Osteocyte (in vitro differentiated cells): ENCODE results near the gene UVSSA. TPM values are rescaled to one million over a fixed set of nuclear protein-coding genes. Genes with fewer than 3 reads are reported as not detected.

Experiments
- DNase-seq: peaks from one replicate; pipeline ENCODE4 v3.0.0; 2021; ENCODE audit warnings: mixed read lengths; ENCODE audit not compliant: unreplicated experiment; ENCODE audit errors: extremely low spot score
- H3K27ac Mint-ChIP-seq: one replicate; pipeline ENCODE4 v1.8.0; 2021; ENCODE audit warnings: mild to moderate bottlenecking, mixed read lengths; ENCODE audit not compliant: unreplicated experiment
- H3K27me3 Mint-ChIP-seq: one replicate; pipeline ENCODE4 v1.8.0; 2021; ENCODE audit warnings: mixed read lengths; ENCODE audit not compliant: unreplicated experiment
- H3K36me3 Mint-ChIP-seq: one replicate; pipeline ENCODE4 v1.8.0; 2021; ENCODE audit warnings: mixed read lengths; ENCODE audit not compliant: unreplicated experiment
- H3K4me1 Mint-ChIP-seq: one replicate; pipeline ENCODE4 v1.8.0; 2021; ENCODE audit warnings: mixed read lengths; ENCODE audit not compliant: unreplicated experiment
- H3K4me3 Mint-ChIP-seq: one replicate; pipeline ENCODE4 v1.8.0; 2021; ENCODE audit warnings: mild to moderate bottlenecking, moderate library complexity, mixed read lengths; ENCODE audit not compliant: unreplicated experiment
- H3K9me3 Mint-ChIP-seq: one replicate; pipeline ENCODE4 v1.8.0; 2021; ENCODE audit warnings: mixed read lengths; ENCODE audit not compliant: unreplicated experiment
- total RNA-seq: library from RNA; stranded (reverse); gene quantifications from 2 replicates; pipeline ENCODE4 v1.2.1, GENCODE V29; 2021
- TF ChIP-seq, protein P1 (sequence below): fragments of 200-600 bp; sonication (generic); IDR thresholded peaks from 2 replicates; pipeline ENCODE4 v1.5.0; 2021; ENCODE audit warnings: antibody characterized with exemption, mild to moderate bottlenecking, moderate library complexity

The UVSSA gene
- total RNA-seq, 1 donor from 2014 or later, result 26.7 TPM

DNA sequence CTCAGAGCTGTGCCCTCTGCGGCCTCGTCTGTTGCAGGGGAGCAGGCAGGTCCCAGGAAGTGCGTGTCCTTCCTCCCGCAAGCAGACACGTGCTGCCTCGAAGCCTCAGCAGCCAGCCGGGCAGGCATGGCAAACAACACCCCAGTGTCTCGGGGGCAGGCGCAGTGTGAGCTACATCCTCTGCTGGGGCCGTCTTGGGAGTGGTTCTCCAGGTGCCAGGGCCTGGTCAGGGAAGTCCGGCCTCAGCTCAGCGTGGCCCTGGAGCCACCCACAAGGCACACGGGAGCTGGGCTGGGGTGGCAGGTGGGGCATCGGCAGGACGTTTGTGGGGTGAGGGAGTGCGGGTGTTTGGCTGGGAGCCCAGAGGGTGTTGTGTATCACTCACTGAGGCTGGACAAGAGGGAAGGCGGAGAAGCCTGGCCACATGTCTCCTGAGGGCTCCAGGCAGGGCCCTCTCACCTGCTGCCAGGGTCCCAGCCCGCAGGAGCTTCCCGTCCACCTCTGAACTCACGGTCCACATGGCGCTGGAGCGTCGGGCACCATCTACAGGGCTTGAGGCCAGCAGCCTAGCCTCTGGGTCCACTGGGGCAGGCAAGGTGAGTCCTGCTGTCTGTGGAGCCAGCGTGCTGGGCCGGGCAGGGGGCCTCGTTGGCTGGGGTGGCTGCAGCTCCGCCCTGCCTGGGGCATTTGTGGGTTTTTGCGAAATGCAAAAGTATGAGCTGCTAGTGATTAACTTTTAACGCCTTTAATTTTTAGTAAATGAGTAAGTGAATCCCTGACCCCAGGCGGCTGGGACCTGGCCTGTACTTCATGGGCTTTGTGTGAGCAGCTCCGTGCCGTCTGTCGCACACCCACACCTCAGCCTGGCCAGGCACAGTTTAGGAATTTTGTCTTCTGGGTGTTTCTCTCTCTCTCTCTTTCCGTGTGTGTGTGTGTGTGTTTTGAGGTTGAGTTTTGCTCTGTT, 17.3 kb upstream of the UVSSA start:
- Mint-ChIP-seq H3K27me3 (no peaks in the 10 kb centered on the region), H3K9me3 (no peaks in the 10 kb centered on the region), H3K27ac (no peak overlapping the region), H3K4me3 (no peak overlapping the region), H3K4me1 (no peaks in the 10 kb centered on the region), H3K36me3 (peaks cover 12% of the 10 kb centered on the region)
- TF ChIP-seq, protein P1, sequence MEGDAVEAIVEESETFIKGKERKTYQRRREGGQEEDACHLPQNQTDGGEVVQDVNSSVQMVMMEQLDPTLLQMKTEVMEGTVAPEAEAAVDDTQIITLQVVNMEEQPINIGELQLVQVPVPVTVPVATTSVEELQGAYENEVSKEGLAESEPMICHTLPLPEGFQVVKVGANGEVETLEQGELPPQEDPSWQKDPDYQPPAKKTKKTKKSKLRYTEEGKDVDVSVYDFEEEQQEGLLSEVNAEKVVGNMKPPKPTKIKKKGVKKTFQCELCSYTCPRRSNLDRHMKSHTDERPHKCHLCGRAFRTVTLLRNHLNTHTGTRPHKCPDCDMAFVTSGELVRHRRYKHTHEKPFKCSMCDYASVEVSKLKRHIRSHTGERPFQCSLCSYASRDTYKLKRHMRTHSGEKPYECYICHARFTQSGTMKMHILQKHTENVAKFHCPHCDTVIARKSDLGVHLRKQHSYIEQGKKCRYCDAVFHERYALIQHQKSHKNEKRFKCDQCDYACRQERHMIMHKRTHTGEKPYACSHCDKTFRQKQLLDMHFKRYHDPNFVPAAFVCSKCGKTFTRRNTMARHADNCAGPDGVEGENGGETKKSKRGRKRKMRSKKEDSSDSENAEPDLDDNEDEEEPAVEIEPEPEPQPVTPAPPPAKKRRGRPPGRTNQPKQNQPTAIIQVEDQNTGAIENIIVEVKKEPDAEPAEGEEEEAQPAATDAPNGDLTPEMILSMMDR, result no peak
- no peak for DNase-seq

DNA sequence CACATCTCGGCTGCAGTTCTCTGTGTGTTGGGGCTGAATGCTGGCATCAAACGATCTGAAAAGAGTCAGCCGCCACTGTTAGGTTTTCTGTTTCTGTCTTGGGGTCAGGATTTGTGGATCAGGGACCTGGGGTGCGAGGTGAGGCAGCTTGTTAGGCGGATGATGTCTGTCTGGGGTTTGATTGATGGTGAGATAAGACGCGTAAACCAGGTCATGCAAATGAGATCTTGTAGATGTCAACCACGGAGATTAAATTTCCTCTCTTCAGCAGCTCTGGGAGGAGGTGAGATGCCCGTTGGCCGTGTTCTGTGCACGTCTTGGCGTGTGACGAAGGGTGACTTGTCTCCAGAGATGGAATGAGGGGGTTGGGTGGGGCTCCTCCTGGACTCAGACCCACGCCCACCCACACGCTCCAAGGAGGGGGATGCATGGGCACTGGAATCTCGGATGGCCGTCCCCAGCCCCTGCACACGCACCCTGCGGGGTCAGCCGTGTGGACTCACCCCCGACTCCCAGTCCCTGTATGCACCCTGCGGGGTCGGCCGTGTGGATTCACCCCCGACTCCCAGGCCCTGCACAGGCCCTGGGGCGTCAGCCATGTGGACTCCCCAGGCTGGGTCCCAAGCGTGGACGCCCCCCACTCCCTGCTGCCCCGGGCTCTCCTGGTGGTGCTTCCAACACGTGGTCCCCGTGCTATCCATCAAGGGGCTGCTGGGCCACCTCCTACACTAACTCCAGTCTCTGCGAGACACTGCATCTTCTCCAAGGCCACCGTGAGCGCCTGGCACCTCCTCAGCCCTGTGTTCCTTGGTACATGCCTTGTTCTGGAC, 16.0 kb upstream of the UVSSA start:
- Mint-ChIP-seq H3K4me3 (no peak overlapping the region), H3K27me3 (no peaks in the 10 kb centered on the region), H3K27ac (no peak overlapping the region), H3K36me3 (peaks cover 18% of the 10 kb centered on the region), H3K4me1 (no peaks in the 10 kb centered on the region), H3K9me3 (no peaks in the 10 kb centered on the region)
- TF ChIP-seq, protein P1, result no peak
- DNase-seq, result no peak

DNA sequence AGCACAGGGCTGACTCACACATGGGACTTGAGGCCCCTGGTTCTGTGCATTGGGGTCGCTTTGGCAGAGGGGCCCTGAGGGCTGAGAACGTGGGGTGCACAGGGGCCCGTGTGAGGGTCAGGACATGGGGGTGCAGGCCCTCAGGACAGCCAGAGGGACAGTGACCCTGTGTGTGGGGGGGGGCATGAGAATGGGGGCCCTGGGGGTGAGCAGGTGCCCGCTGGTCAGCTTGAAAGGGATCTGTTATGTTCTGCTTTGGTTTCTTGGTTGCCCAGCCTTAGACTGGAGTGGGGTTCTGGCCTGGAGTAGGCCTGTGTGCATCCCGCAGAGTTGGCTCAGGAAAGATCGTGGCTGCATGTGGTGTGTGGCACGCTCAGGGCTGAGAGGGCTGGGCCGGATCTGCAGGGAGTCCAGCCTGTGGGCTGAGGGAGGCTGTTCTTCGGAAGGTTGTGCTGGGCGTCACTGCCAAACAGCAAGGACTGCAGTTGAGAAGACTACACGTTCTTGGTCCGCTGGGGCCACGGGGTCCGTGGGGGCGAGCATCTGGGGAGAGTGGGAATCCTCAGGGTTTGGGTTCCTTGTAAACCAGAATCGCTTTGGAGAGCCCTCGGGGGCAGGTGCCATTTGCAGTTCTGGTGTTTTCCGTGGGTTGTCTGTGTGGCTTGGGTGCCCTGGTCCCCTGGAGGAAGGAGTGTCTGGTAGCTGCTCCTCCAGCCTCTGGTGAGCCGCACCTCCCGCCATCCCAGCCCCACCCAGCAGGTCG, 15.2 kb upstream of the UVSSA start:
- Mint-ChIP-seq H3K36me3 (peaks cover 24% of the 10 kb centered on the region), H3K4me3 (no peak overlapping the region), H3K4me1 (no peaks in the 10 kb centered on the region), H3K27me3 (no peaks in the 10 kb centered on the region), H3K27ac (no peak overlapping the region), H3K9me3 (no peaks in the 10 kb centered on the region)
- DNase-seq, result no peak
- TF ChIP-seq, protein P1, result no peak

DNA sequence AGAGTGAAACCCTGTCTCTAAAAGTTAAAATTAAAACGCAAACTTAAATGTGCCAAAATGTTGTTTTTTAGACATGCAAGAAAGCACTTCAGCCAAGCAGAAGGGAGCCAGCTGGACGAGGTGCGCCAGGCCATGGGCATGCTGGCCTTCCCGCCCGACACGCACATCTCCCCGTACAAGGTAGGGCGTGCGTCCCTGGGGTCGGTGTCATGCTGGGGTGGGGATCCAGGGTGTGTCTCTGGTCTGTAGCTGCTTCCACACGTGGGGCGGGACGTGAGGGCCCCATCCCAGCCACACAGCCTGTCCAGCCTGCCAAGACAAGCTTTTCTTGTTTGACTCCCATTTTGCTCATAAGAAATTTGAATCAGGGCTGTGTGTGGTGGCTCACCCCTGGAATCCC, 14.3 kb upstream of the UVSSA start:
- TF ChIP-seq, protein P1, result no peak
- H3K4me1 Mint-ChIP-seq, result no peaks in the 10 kb centered on the region
- no peak overlapping the region for H3K27ac Mint-ChIP-seq
- H3K27me3 Mint-ChIP-seq, result no peaks in the 10 kb centered on the region
- no peak overlapping the region for H3K4me3 Mint-ChIP-seq
- DNase-seq, result no peak
- peaks cover 33% of the 10 kb centered on the region for H3K36me3 Mint-ChIP-seq
- no peaks in the 10 kb centered on the region for H3K9me3 Mint-ChIP-seq
